ENCODE data around the gene CYP4F11. TPM values are rescaled to one million over a fixed set of nuclear protein-coding genes. Genes with fewer than 3 reads are reported as not detected.
"Not testable (repeated sequence)": the region's sequence is repeated elsewhere in the genome, so short reads cannot be mapped to it uniquely, and the experiment has no call there.

Gene CYP4F11
- total and polyA plus RNA-seq, 12 donors: 0.18 to 10.5 (median 2.5) TPM; not detected in 2

- H3K27me3 ChIP-seq: peaks cover 11% of the 10 kb centered on the region
- no peaks in the 10 kb centered on the region for H3K9me3 ChIP-seq (replicated peaks in 1 of 3)
- intact Hi-C loops (cut with DNase I): no loop called here
- no peak for DNase-seq
- no peak overlapping the region for H3K4me3 ChIP-seq
- 38 to 47% (median 43%) methylated on average over 10 of the region's 10 CpGs for WGBS, 4 donors
- no peak overlapping the region for H3K27ac ChIP-seq
- no peaks in the 10 kb centered on the region for H3K36me3 ChIP-seq (replicated peaks in 1 of 2)
- H3K4me1 ChIP-seq (replicated peaks in 1 of 2): no peaks in the 10 kb centered on the region
- TF ChIP-seq POLR2A (IDR thresholded peaks at IDR 0.05) (no peak), CTCF (IDR thresholded peaks at IDR 0.05) (no peak)
These were observed 42.7 kb upstream of the CYP4F11 start for GRCh38 chr19:15976836-15977689.

- TF ChIP-seq POLR2A (IDR thresholded peaks at IDR 0.05) (no peak), CTCF (IDR thresholded peaks at IDR 0.05) (no peak)
- no peak overlapping the region for H3K27ac ChIP-seq
- H3K9me3 ChIP-seq (replicated peaks in 1 of 3): no peaks in the 10 kb centered on the region
- peaks cover 11% of the 10 kb centered on the region for H3K27me3 ChIP-seq
- no peak overlapping the region for H3K4me3 ChIP-seq
- intact Hi-C loops (cut with DNase I): no loop called here
- no peaks in the 10 kb centered on the region for H3K36me3 ChIP-seq (replicated peaks in 1 of 2)
- DNase-seq: no peak
- WGBS, 4 donors: 44 to 54% (median 50%) methylated on average over 5 of the region's 5 CpGs
- H3K4me1 ChIP-seq (replicated peaks in 1 of 2): no peaks in the 10 kb centered on the region
These were observed 40.5 kb upstream of the CYP4F11 start for GRCh38 chr19:15974856-15975255.

- H3K4me3 ChIP-seq; H3K9me3 ChIP-seq (replicated peaks in 1 of 3); H3K4me1 ChIP-seq (replicated peaks in 1 of 2); H3K27me3 ChIP-seq; H3K36me3 ChIP-seq (replicated peaks in 1 of 2); H3K27ac ChIP-seq; DNase-seq; intact Hi-C loops (cut with DNase I): not testable (repeated sequence)
These were observed 37.7 kb upstream of the CYP4F11 start for GRCh38 chr19:15972043-15972442.

- Histone ChIP-seq H3K4me3 (no peak overlapping the region), H3K36me3 (replicated peaks in 1 of 2) (no peaks in the 10 kb centered on the region), H3K27ac (no peak overlapping the region), H3K9me3 (replicated peaks in 1 of 3) (no peaks in the 10 kb centered on the region), H3K4me1 (replicated peaks in 1 of 2) (no peaks in the 10 kb centered on the region), H3K27me3 (no peaks in the 10 kb centered on the region)
- intact Hi-C loops (cut with DNase I): no loop called here
- TF ChIP-seq POLR2A (IDR thresholded peaks at IDR 0.05) (no peak), CTCF (IDR thresholded peaks at IDR 0.05) (no peak)
- 43 to 69% (median 52%) methylated on average over 5 of the region's 5 CpGs for WGBS, 4 donors
- DNase-seq: no peak
These were observed 37.0 kb upstream of the CYP4F11 start for GRCh38 chr19:15971224-15971780.

GRCh38 chr19:15964231-15964630 lies 29.9 kb upstream of the CYP4F11 start:
- no peaks in the 10 kb centered on the region for H3K36me3 ChIP-seq (replicated peaks in 1 of 2)
- H3K4me3 ChIP-seq: no peak overlapping the region
- TF ChIP-seq CTCF (IDR thresholded peaks at IDR 0.05) (no peak), POLR2A (IDR thresholded peaks at IDR 0.05) (no peak)
- 55 to 79% (median 71%) methylated on average over 2 of the region's 2 CpGs for WGBS, 4 donors
- intact Hi-C loops (cut with DNase I): no loop called here
- H3K4me1 ChIP-seq (replicated peaks in 1 of 2): no peaks in the 10 kb centered on the region
- DNase-seq: no peak
- H3K9me3 ChIP-seq (replicated peaks in 1 of 3): no peaks in the 10 kb centered on the region
- peaks cover 6% of the 10 kb centered on the region for H3K27me3 ChIP-seq
- H3K27ac ChIP-seq: no peak overlapping the region
